ENCODE data around the gene CDHR5. TPM values are rescaled to one million over a fixed set of nuclear protein-coding genes. Genes with fewer than 3 reads are reported as not detected.
A peak's percentile ranks its signal among the peaks of the same experiment; 100 is the strongest.

The CDHR5 gene
- total RNA-seq, 4 donors from 2014 or later, result 256 to 1,063 (median 597) TPM

DNA sequence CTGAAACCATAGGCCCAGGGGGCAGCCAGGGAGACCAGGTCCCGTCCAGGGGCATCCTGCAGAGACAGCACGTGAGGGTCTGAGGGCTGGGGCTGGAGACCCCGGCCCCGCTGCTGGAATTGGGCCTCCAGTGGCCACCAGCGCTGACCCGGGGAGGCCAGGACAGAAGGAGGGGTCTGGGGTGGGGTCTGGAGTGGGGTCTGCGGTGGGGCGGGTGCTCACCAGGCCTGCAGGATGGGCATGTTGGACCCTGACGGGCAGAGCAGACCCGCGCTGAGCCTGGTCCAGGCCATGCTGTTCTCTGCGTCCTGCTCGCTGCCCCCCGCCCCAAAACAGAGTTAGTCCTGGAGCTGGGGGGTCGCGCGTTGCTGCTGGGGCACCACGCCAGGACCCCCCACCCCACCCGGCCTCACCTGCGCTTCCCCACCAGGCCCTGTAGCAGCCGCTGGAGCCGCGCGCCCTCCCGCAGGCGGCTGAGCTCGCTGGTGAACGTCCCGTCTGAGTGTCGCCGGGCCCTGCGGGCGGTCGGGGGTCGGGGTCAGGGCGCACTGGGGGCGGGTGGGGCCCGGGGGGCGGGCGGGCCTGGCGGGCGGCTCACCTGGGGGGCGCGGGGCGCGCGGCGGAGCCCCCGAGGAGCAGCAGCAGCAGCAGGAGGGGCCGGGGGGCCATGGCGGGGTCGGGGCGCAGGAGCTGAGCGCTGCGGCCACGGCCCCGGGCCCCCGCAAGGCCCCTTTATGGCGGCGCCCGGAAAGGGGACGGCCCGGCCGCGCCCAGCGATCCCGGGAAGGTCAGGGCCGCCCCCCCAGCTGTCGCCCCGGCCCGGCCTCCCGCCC, 1.9 kb upstream of the CDHR5 start, which contains the start of gene SCT:
Gene SCT (minus strand): TSS at position 707 of the 833 bp plus-strand sequence. CDS start 38 bp downstream, at position 669.
- Histone ChIP-seq H3K4me3 (peak within 1 kb of the TSS in 1 of 4 donors; percentile 4), H3K9me3 (no peaks in the 10 kb centered on the region), H3K4me1 (peaks cover 6 to 22% (median 19%) of the 10 kb centered on the region in 4 donors), H3K27ac (no peak within 1 kb of the TSS), H3K36me3 (no peaks in the 10 kb centered on the region), H3K27me3 (peaks cover 26% of the 10 kb centered on the region)
- in situ Hi-C loops (cut with MboI; ENCODE audit: low pct_ligation_motif_present in 1 of 4, low pct_unique_long_range_greater_than_20kb in 1 of 4, low sequenced_read_pairs in 3 of 4), result no loop called here
- 11 to 40% methylated on average over 1 to 25 of the region's 72 CpGs for WGBS, 2 donors (ENCODE audit: low coverage in 1 of 2)
- DNase-seq, result no peak
- intact Hi-C loops (cut with DNase I; ENCODE audit: low total_unique reads), result no loop called here
- no peak for TF ChIP-seq CTCF (IDR thresholded peaks at IDR 0.05)
- no peak for TF ChIP-seq POLR2A (IDR thresholded peaks at IDR 0.05)
- TF ChIP-seq EP300 (IDR thresholded peaks at IDR 0.05; ENCODE audit: low read depth), result no peak
- no peak for TF ChIP-seq POLR2AphosphoS5 (IDR thresholded peaks at IDR 0.05)

GRCh38 chr11:625636-626268, 997 bp upstream of the CDHR5 start:
- in situ Hi-C loops (cut with MboI; ENCODE audit: low pct_ligation_motif_present in 1 of 4, low pct_unique_long_range_greater_than_20kb in 1 of 4, low sequenced_read_pairs in 3 of 4), result no loop called here

GRCh38 chr11:623999-624704, 603 bp downstream of the CDHR5 start:
- peak; percentile 92 for DNase-seq
- Histone ChIP-seq H3K27me3 (peaks cover 26% of the 10 kb centered on the region), H3K4me1 (peaks cover 6 to 22% (median 19%) of the 10 kb centered on the region in 4 donors), H3K27ac (peak overlapping the region; percentile 82 to 91 (median 86)), H3K9me3 (no peaks in the 10 kb centered on the region), H3K36me3 (no peaks in the 10 kb centered on the region), H3K4me3 (peak overlapping the region in 3 of 4 donors; percentile 37 to 52 (median 42))
- 55% methylated on average over 17 of the region's 25 CpGs; no CpG with 5 or more reads in 1 of the 2 donors for WGBS, 2 donors (ENCODE audit: low coverage in 1 of 2)
- peak; percentile 20 to 90 (median 83) for TF ChIP-seq POLR2AphosphoS5 (IDR thresholded peaks at IDR 0.05)
- TF ChIP-seq EP300 (IDR thresholded peaks at IDR 0.05; ENCODE audit: low read depth), result no peak
- TF ChIP-seq CTCF (IDR thresholded peaks at IDR 0.05), result no peak
- peak; percentile 43 for TF ChIP-seq POLR2A (IDR thresholded peaks at IDR 0.05)
- in situ Hi-C loops (cut with MboI; ENCODE audit: low pct_ligation_motif_present in 1 of 4, low pct_unique_long_range_greater_than_20kb in 1 of 4, low sequenced_read_pairs in 3 of 4), result no loop called here
- intact Hi-C loops (cut with DNase I; ENCODE audit: low total_unique reads), result no loop called here

More at GRCh38 chr11:625636-626268, 997 bp upstream of the CDHR5 start:
- no peaks in the 10 kb centered on the region for H3K36me3 ChIP-seq
- H3K4me1 ChIP-seq, result peaks cover 6 to 22% (median 19%) of the 10 kb centered on the region in 4 donors
- no peaks in the 10 kb centered on the region for H3K9me3 ChIP-seq
- DNase-seq, result peak; percentile 60
- intact Hi-C loops (cut with DNase I; ENCODE audit: low total_unique reads), result no loop called here
- peak overlapping the region in 1 of 4 donors; percentile 52 for H3K4me3 ChIP-seq
- peak overlapping the region; percentile 82 to 91 (median 86) for H3K27ac ChIP-seq
- TF ChIP-seq POLR2A (IDR thresholded peaks at IDR 0.05) (no peak), POLR2AphosphoS5 (IDR thresholded peaks at IDR 0.05) (no peak), CTCF (IDR thresholded peaks at IDR 0.05) (no peak), EP300 (IDR thresholded peaks at IDR 0.05; ENCODE audit: low read depth) (no peak)
- H3K27me3 ChIP-seq, result peaks cover 26% of the 10 kb centered on the region
- 44 to 80% methylated on average over 1 to 21 of the region's 22 CpGs for WGBS, 2 donors (ENCODE audit: low coverage in 1 of 2)
